H1 (cell line): ENCODE measurements around the gene NDUFS7. TPM values are rescaled to one million over a fixed set of nuclear protein-coding genes. Genes with fewer than 3 reads are reported as not detected.
A peak's percentile ranks its signal among the peaks of the same experiment; 100 is the strongest.

Experiments used
- BACH1 ChIP-seq: IDR thresholded peaks from 2 replicates; pipeline ENCODE4 v1.6.1; 2012; ENCODE audit warnings: low read length, improper control_type of control experiment
- BRCA1 ChIP-seq: IDR thresholded peaks from 2 replicates; pipeline ENCODE4 v1.6.1; 2012; ENCODE audit warnings: low read depth, low read length, improper control_type of control experiment
- CHD7 ChIP-seq: fragments of 300-600 bp; sonication (generic); IDR thresholded peaks from 2 replicates; pipeline ENCODE4 v1.7.1; 2012; ENCODE audit warnings: low read length, moderate library complexity, mild to moderate bottlenecking, inconsistent platforms; ENCODE audit not compliant: insufficient replicate concordance
- NANOG ChIP-seq: IDR thresholded peaks from 2 replicates; pipeline ENCODE4 v1.6.1; 2011; ENCODE audit warnings: low read length, low read depth, mild to moderate bottlenecking, inconsistent platforms; ENCODE audit not compliant: insufficient read depth, poor library complexity, severe bottlenecking
- SP1 ChIP-seq: IDR thresholded peaks from 2 replicates; pipeline ENCODE4 v1.6.1; 2011; ENCODE audit warnings: low read depth, low read length
- SUZ12 ChIP-seq: fragments of 200-600 bp; sonication (generic); IDR thresholded peaks from 2 replicates; pipeline ENCODE4 v1.6.1; 2012; ENCODE audit warnings: mild to moderate bottlenecking, inconsistent platforms, low read length, moderate library complexity, mixed read lengths
- TEAD4 ChIP-seq: IDR thresholded peaks from 2 replicates; pipeline ENCODE4 v1.6.1; 2012; ENCODE audit warnings: low read depth, low read length, inconsistent platforms, mixed read lengths
- polyA plus RNA-seq, 7 experiments: library from polyadenylated mRNA; depleted of rRNA in 3 of 7; stranded (reverse) in 5 of 7; unstranded in 2 of 7; fragments of >200 nt in 5 of 7; fragments of 200-250 nt in 2 of 7; gene quantifications; 1 replicate in 5 of 7; 2 replicates in 1 of 7; 4 replicates in 1 of 7; pipeline versions ENCODE4 v1.2.1 to v1.2.3, GENCODE V29; 2011 to 2013; ENCODE audit warnings: missing spikeins in 2 of 7, mixed read lengths in 2 of 7
- total RNA-seq: library from RNA; stranded (reverse); fragmentation: NEBNext Ultra II Directional; extraction: Animal tissue kit (Norgen Biotek cat#: 25700); gene quantifications from 2 replicates; pipeline ENCODE4 v1.2.1, GENCODE V29; 2021
- TF ChIP-seq, protein P1 (sequence below): IDR thresholded peaks from 2 replicates; pipeline ENCODE4 v1.6.1; 2012; ENCODE audit warnings: inconsistent platforms
- TF ChIP-seq, protein P2 (sequence below): IDR thresholded peaks from 2 replicates; pipeline ENCODE4 v1.6.1; 2012; ENCODE audit warnings: inconsistent platforms

NDUFS7 gene
- total and polyA plus RNA-seq, 2 of the 8 experiments (the other 6 are each of a cell fraction or from before 2014, with no cell fraction given) = 78.1 to 309 TPM

DNA sequence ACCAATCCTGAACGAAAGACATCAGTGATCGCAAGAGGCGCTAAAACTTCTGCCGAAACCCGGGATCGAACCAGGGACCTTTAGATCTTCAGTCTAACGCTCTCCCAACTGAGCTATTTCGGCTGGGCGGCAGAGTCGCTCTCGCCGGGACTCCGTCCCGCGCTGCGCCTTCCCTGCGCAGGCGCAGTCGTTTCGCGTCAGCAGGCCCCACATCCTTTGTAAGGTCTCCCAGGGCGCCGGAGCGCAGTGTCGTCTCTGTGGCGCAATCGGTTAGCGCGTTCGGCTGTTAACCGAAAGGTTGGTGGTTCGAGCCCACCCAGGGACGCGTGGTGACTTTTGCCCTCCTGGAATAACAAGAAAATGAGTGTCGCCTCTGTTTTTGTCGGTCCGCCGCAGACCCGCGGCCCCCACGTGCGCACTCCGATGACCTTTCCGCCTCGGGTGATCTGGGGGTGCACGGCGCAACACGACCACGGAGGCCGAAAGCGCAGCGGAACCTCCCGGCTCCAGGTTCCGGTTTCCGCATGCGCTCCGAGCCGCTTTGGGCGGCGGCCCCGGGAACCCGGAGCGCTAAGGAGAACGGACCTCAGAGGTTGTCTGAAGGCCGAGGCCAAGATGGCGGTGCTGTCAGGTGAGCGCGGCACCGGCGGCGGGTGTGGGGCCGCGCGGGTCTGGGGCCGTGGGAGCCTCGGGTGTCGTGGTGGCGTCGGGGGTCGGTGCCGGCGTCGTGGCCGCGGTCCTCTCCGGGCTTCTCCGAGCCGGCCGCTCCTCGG lies at the start of gene NDUFS7 (continued):
- TF ChIP-seq CHD7 = no peak
- TF ChIP-seq SP1 = peak; percentile 71
- TF ChIP-seq TEAD4 = peak; percentile 76
- no peak for TF ChIP-seq NANOG
- peak; percentile 45; the same call in 1 of the 2 replicates for TF ChIP-seq BRCA1
- TF ChIP-seq, protein P1, sequence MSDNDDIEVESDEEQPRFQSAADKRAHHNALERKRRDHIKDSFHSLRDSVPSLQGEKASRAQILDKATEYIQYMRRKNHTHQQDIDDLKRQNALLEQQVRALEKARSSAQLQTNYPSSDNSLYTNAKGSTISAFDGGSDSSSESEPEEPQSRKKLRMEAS = peak; percentile 78
- TF ChIP-seq, protein P2, sequence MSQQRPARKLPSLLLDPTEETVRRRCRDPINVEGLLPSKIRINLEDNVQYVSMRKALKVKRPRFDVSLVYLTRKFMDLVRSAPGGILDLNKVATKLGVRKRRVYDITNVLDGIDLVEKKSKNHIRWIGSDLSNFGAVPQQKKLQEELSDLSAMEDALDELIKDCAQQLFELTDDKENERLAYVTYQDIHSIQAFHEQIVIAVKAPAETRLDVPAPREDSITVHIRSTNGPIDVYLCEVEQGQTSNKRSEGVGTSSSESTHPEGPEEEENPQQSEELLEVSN = peak; percentile 43; the same call in 1 of the 2 replicates
- TF ChIP-seq SUZ12 = no peak
- TF ChIP-seq BACH1 = 0 out of 2 replicates have a peak, but pooled peaks have one; percentile 68
